Fibroblast of upper back skin (primary cell): Measurements from ENCODE around the gene ZNF394.
A peak's percentile ranks its signal among the peaks of the same experiment; 100 is the strongest.

Experiments used
- DNase-seq: peaks from one replicate; pipeline ENCODE4 v3.0.0-alpha.2; 2013

ZNF394 gene

GRCh38 chr7:99490878-99491277 lies 9.2 kb downstream of the ZNF394 start:
- DNase-seq: no peak

GRCh38 chr7:99489235-99489634 lies 10.8 kb downstream of the ZNF394 start:
- DNase-seq: no peak

GRCh38 chr7:99485094-99485493 lies 15.0 kb downstream of the ZNF394 start:
- DNase-seq: no peak

DNA sequence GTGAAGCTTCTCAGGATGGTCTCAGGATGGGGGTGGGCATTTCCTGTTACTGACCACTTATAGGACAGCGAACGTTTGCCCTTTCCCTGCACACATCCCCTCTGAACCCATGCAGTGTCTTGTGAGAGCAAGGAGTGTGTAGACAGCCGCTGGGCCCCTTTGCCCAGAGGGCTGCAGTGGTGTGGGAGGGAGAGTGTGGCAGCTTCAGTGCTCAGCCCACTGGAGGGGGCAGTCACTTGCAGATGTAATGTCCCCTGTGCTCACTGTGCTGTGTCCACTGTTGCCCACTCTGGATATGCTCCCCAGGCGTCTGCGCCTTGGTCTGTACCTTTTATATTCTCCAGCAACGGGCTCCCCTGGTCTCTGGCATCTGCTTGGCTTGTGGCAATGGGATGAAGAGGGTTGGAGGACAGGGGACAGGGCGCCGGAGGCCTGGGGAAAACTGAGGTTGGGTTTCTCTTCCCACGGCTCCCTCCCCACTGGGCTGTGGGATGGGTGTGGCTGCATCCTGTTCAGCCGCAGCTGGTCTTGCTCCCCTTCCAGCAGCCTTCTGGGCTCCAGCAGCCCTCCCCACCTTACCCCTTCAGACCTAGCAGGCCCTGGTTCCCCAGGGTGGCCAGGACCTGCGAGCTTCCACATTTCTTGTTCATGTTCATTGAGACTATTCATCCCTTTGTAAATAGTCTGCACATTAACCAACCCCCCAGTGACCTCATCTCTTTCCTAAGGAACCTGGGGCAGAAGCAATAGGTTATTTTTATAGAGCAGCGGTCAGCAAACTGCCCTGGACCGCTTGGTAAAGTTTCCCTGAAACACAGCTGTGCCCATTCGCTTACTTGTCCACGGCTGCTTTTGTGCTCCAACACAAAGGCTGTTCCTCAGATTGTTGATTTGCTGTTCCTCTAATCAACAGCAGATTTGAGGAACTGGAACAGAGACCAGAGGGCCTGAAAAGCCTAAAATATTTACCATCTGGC lies 21.3 kb downstream of the ZNF394 start:
- DNase-seq: no peak

DNA sequence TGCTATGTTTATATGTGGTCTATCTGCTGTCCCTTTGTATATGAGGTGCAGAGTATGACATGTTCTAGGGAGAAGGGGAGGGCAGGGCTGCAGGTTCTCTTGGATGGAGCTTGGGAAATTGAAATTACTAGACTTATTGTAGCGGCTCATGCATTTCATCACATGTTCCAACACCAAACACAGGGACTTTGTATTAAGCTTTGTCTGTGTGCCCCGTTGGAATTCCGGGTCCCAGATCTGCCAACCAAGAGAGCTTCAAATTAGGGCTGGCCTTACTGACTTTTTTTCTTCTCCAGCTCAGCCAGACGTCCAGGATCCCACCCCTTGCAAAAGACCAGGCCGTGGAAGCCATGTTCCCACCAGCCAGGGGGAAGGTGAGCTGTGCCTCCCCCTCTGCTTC lies 24.0 kb downstream of the ZNF394 start:
- DNase-seq: no peak

DNA sequence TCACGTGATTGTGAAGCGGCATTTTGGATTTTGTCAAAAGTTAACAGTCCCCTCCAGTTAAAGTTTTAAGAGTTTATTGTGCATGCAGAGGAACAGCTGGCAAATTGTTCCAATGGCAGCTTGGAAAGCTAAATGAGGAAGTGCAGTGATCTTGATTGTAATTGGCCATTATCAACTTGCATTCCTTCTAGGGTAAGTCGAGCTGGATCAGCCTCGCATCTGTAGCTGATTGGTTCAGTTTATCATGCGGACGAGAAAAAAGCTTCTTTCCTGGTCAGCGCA lies 26.8 kb downstream of the ZNF394 start:
- DNase-seq: peak; percentile 59

GRCh38 chr7:99472561-99473314 lies 27.3 kb downstream of the ZNF394 start, which contains the start of gene ZNF789:
Gene ZNF789 (plus strand): TSS chr7:99472890. CDS start chr7:99476457, 3,567 bp downstream.
- DNase-seq: peak; percentile 95

DNA sequence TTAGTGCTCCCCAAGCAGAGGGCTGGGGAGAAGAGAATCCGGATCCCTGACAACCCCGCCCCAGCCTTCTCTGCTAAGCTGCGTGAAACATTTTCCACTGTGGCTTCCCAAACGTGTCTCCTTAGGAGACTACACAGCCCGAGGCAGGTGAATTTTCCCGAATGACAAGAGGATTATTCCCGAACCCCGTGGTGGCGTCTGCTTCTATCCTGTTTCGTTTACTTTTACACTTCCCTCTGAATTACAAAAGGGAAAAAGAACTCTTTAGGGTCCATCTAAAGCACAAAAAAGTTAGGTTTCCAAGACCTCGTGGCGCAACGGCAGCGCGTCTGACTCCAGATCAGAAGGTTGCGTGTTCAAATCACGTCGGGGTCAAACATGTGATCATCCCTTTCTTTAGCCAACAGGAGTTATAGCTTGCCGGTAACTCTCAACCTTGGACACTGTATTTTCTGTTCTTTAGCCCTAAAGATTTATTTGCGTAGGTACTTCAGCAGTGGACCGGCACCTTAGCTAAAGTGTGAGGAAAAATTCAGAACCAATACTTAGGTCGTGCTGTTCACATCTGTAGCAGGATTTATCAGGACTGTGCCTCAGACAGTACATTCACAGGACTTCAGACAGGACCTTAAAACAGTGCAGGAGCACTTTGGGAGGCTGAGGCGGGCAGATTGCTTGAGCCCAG lies 30.6 kb downstream of the ZNF394 start:
- no peak for DNase-seq

DNA sequence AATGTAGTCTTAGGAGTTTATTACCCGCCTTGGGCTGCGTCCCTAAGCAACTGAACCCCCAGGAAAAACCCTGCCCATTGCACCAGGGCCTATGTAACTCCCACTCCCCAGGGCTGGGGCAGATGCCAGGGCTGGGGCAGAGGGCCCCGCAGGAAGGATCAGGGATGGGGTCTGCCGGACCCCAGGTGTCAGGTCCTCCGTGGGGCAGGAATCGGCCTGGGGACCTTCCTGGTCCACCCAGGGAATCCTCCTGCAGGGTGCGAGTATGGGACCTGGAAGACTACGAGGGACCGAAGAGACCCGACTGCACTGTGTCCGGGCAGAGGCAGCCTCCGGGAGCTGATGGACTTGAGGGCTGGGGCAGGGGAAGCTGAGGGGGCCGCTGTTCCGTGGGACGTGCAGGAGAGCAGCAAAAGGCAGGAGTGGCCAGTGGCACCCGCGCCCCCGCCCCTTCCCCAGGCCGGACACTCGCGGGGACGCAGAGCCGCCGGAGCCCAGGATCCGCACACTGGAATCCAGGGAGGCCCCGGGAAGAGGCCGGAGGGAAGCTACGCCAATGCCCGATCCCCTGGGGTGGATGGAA lies 31.7 kb downstream of the ZNF394 start:
- no peak for DNase-seq

GRCh38 chr7:99465421-99465768 lies 34.7 kb downstream of the ZNF394 start:
- DNase-seq: no peak

DNA sequence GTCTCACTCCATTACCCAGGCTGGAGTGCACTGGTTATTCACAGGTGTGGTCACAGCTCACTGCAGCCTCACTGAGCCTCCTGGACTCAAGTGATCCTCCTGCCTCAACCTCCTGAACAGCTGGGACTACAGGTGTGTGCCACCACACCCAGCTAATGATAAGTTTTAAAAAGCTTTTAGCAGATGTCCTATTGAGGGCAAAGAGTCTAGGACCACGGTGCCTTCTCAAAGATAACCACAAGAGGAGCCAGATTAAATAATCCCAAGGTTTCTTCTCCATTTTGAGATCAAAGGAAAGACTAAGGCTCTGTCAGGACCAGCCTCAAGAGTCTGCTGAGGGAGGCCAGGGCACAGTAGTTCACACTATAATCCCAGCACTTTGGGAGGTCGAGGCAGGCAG lies 38.9 kb downstream of the ZNF394 start:
- DNase-seq: no peak

DNA sequence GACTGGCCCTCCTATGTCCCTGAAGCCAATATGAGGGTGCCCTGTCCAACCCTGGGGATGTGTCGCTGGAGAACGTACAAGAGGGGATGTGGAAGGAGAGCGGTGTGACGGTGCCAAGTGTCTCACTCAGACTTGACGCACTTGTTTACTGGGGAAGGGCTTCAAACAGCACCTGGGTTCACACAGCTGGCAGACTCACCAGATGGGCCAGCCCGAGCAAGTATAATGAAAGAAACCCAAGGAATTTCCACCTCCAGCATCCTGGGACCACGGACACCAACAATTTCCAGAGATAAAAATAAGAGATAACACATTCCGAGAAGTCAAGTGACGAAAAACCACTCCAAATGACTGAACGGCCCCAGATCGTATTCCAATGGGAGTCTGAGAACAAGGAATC lies 39.4 kb downstream of the ZNF394 start:
- DNase-seq: no peak

- no peak for DNase-seq
Observed at GRCh38 chr7:99459087-99459486, 41.0 kb downstream of the ZNF394 start.

DNA sequence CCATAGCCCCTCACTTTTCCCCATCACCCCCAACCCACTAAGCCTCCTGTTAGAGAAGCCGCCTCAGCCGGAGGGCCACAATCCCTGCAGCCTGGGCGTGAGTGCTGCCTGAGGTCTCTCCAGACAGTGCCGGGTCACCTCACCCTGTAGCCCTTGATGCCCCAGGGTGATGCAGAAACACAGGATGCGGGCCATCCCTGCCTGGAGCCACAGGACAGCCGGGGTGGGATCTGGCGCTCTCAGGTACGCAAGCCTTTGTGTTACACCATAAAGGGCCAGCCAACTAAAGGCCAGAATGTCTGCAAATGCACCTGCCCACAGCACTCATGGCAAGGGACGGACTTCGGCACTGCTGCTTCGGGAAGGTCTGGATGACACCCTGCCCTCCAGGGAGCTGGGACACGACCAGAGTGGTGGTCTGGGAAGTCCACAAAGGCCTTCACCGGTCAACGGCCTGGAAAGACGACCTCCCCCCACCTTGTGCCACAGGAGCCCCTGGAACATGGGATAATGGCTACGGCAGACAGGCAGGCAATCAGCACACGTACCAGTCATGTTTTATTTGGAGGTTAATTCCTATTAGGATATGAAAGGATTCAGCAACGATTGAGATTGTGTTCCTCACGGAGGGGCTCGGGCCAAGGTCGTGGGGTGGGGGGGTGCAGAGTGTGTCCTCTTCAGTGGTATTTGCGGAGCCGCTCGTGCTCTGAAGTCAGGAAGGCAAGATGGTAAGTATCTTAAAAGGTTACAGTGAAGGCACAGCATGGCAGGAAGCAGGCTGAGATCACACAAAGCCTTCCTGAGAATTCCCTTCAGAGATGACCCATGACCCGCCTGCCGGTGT lies 42.2 kb downstream of the ZNF394 start:
- no peak for DNase-seq

- no peak for DNase-seq
Observed at GRCh38 chr7:99457050-99457649, 42.9 kb downstream of the ZNF394 start.

DNA sequence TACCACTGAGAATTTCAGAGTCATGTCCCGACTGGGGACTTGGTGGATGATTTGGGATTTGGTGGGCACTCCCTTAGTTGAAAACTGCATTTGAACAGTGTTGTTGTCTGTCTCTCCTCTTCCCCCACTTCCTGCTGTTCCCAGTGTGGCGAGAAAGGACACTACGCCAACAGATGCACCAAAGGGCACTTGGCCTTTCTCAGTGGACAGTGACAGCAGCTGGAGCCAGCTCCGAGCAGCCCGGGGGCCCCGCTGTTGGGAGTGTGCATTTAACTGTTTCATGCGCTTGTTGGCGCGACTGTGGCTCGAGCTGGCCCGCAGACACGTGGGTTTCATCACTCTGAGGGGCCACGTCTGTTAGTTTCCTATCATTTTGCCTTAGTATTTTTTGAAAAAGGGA lies 43.8 kb downstream of the ZNF394 start:
- no peak for DNase-seq

DNA sequence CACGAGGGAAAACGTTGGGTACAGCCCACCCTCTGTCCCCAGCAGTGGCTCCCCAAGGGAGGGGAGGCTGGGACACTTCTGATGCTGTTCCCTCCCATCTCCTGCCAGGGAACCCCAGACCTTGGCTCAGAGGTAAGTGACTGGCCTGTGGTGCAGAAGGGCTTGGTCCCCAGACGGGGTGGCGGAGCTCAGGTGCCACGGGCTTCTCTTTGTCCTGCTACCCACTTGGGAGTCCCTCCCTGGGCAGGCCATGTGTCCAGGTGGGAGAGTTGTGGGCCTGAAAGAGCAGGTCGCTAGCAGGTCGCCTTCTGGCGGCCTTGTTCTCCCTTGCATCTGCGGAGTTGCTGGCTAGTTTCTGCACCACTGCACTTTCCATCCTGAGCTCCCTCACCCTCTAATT lies 44.2 kb downstream of the ZNF394 start:
- DNase-seq: no peak

GRCh38 chr7:99453105-99453504 lies 47.0 kb downstream of the ZNF394 start:
- no peak for DNase-seq

DNA sequence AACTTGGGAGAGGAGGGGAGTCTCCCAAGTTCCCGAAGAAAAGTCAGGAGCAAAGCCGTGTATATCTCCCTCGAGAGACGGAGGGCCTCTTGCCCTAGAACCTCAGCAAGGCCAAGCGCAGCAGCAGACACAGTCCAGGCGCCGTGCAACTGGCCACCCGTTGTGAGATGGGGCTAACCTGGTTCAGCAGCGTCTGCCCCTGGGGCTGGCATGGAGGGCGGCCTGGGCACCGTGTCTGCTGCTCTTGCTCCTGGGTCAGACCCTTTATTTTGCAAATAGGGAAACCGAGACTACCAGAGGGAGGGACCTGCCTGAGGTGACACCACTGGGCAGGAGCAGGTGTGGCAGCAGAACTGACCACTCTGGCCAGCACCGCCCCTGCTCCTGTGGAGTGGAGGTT lies 47.5 kb downstream of the ZNF394 start:
- no peak for DNase-seq

GRCh38 chr7:99451936-99452335 lies 48.1 kb downstream of the ZNF394 start:
- DNase-seq: no peak

DNA sequence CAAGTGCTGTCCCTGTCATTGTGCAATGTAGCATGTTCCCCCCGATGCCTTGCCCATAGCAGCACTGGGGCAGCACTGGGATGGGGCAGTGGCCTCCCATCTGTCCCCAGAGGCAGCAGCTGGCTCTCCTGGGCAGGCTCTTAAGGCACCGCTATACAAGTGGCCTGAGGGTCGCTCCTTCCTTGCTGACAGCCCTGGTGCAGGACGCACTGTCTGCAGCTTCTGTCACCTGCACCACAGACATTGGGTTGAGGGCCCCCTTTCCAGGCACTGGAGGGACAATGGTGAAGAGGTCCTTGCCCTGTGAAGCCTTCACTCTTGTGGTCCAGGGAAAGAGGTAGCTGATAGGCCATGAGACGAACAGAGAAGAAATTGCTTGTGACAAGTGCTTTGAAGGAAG lies 50.8 kb downstream of the ZNF394 start:
- no peak for DNase-seq

DNA sequence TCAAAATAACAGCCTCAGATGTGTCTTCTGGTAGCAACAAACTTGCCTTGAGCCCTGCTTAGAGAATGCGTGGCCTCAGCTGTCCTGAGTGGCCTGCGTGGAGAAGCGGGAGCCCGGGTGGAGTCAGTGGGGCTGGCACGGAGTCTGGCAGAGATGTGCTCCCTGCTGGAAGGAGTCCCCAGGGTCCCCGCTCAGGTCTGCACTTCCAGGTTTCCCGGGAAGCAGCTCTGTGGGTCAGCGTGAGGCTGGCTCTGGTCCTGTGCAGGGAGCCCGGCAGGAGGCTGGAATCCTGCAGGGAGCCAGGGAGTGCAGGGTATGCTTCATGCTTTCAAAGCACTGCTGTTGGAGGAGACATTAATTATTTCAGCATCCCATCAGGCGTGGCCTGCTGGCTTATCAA lies 51.2 kb downstream of the ZNF394 start:
- DNase-seq: no peak
